ENCODE data around the gene ARPC1B.

Gene ARPC1B

GRCh38 chr7:99373091-99374066 is 1.2 kb upstream of the ARPC1B start:
- H3K23ac ChIP-seq (ENCODE audit: low read length in 2 of 2) = no peak overlapping the region
- 89% methylated on average over 40 of the region's 41 CpGs for WGBS
- peak overlapping the region; percentile 71 to 94 for H3K4ac ChIP-seq (ENCODE audit: low read depth in 1 of 2, low read length in 2 of 2)
- DNase-seq = no peak
- H2AFZ ChIP-seq (ENCODE audit: low read depth, low read length) = peak overlapping the region; percentile 78
- H2AK5ac ChIP-seq (ENCODE audit: low read length, severe bottlenecking) = peak overlapping the region; percentile 65
- peaks cover 6% of the 10 kb centered on the region for H3K79me1 ChIP-seq (replicated peaks; ENCODE audit: low read length, poor library complexity, severe bottlenecking)
- H3K18ac ChIP-seq (ENCODE audit: low read depth in 1 of 2, low read length in 2 of 2) = peak overlapping the region; percentile 77 to 94
- peak overlapping the region; percentile 82 for H3K9ac ChIP-seq (ENCODE audit: low read length)
- peak overlapping the region in 1 of 2 experiments; percentile 45 for H2BK12ac ChIP-seq (ENCODE audit: low read length in 2 of 2)
- H3K4me1 ChIP-seq (ENCODE audit: control insufficient read depth, insufficient read depth, low read depth, low read length) = peaks cover 24% of the 10 kb centered on the region
- peak overlapping the region; percentile 93 for H4K8ac ChIP-seq (ENCODE audit: low read length)
- H2BK120ac ChIP-seq (ENCODE audit: low read depth, low read length) = no peak overlapping the region
- H3K36me3 ChIP-seq (ENCODE audit: control insufficient read depth in 1 of 2, insufficient read depth in 2 of 2, low read depth in 1 of 2, low read length in 2 of 2) = peaks cover 19 to 30% of the 10 kb centered on the region in 2 experiments
- H3K14ac ChIP-seq (ENCODE audit: low read length in 2 of 2) = no peak overlapping the region
- H3K4me3 ChIP-seq (ENCODE audit: insufficient read depth in 1 of 2, low read depth in 1 of 2, low read length in 2 of 2) = peak overlapping the region; percentile 84 to 89
- no peaks in the 10 kb centered on the region for H3K9me3 ChIP-seq (ENCODE audit: control insufficient read depth, low read length)
- H4K91ac ChIP-seq (ENCODE audit: low read length) = no peak overlapping the region
- peak overlapping the region; percentile 31 for H3K27ac ChIP-seq (ENCODE audit: low read length, poor library complexity, severe bottlenecking)
- no peaks in the 10 kb centered on the region for H3K27me3 ChIP-seq (ENCODE audit: control insufficient read depth in 1 of 2, insufficient read depth in 1 of 2, low read length in 2 of 2)
- no peak overlapping the region for H2BK15ac ChIP-seq (ENCODE audit: low read depth, poor library complexity, severe bottlenecking)
- no peak overlapping the region for H2BK5ac ChIP-seq (ENCODE audit: low read depth, low read length, poor library complexity, severe bottlenecking)
- peak overlapping the region; percentile 98 for H3K4me2 ChIP-seq (ENCODE audit: low read length, poor library complexity, severe bottlenecking)

- Histone ChIP-seq H3K18ac (ENCODE audit: low read depth in 1 of 2, low read length in 2 of 2) (peak overlapping the region; percentile 91 to 98), H2BK5ac (ENCODE audit: low read depth, low read length, poor library complexity, severe bottlenecking) (no peak overlapping the region), H3K79me1 (replicated peaks; ENCODE audit: low read length, poor library complexity, severe bottlenecking) (peaks cover 8% of the 10 kb centered on the region), H2BK120ac (ENCODE audit: low read depth, low read length) (peak overlapping the region; percentile 93), H3K9me3 (ENCODE audit: control insufficient read depth, low read length) (no peaks in the 10 kb centered on the region), H3K4me3 (ENCODE audit: insufficient read depth in 1 of 2, low read depth in 1 of 2, low read length in 2 of 2) (peak overlapping the region; percentile 84 to 89), H3K4ac (ENCODE audit: low read depth in 1 of 2, low read length in 2 of 2) (peak overlapping the region; percentile 79 to 97), H3K9ac (ENCODE audit: low read length) (peak overlapping the region; percentile 74), H3K27ac (ENCODE audit: low read length, poor library complexity, severe bottlenecking) (peak overlapping the region; percentile 17), H3K14ac (ENCODE audit: low read length in 2 of 2) (peak overlapping the region; percentile 83 to 88), H3K36me3 (ENCODE audit: control insufficient read depth in 1 of 2, insufficient read depth in 2 of 2, low read depth in 1 of 2, low read length in 2 of 2) (peaks cover 17 to 30% of the 10 kb centered on the region in 2 experiments), H3K27me3 (ENCODE audit: control insufficient read depth in 1 of 2, insufficient read depth in 1 of 2, low read length in 2 of 2) (no peaks in the 10 kb centered on the region), H2AFZ (ENCODE audit: low read depth, low read length) (no peak overlapping the region), H2AK5ac (ENCODE audit: low read length, severe bottlenecking) (no peak overlapping the region), H4K91ac (ENCODE audit: low read length) (peak overlapping the region; percentile 83), H3K4me2 (ENCODE audit: low read length, poor library complexity, severe bottlenecking) (peak overlapping the region; percentile 70), H2BK12ac (ENCODE audit: low read length in 2 of 2) (no peak overlapping the region), H3K4me1 (ENCODE audit: control insufficient read depth, insufficient read depth, low read depth, low read length) (peaks cover 30% of the 10 kb centered on the region), H3K23ac (ENCODE audit: low read length in 2 of 2) (no peak overlapping the region), H4K8ac (ENCODE audit: low read length) (peak overlapping the region; percentile 48), H2BK15ac (ENCODE audit: low read depth, poor library complexity, severe bottlenecking) (peak overlapping the region; percentile 67)
- 8% methylated on average over 47 of the region's 58 CpGs for WGBS
- peak; percentile 70 for DNase-seq
Observed at GRCh38 chr7:99375070-99375807, 709 bp downstream of the ARPC1B start.

GRCh38 chr7:99379043-99379577 is 4.6 kb downstream of the ARPC1B start:
- Histone ChIP-seq H3K27ac (ENCODE audit: low read length, poor library complexity, severe bottlenecking) (peak overlapping the region; percentile 80), H3K9ac (ENCODE audit: low read length) (peak overlapping the region; percentile 84), H3K23ac (ENCODE audit: low read length in 2 of 2) (no peak overlapping the region), H2BK15ac (ENCODE audit: low read depth, poor library complexity, severe bottlenecking) (no peak overlapping the region), H3K14ac (ENCODE audit: low read length in 2 of 2) (no peak overlapping the region), H3K79me1 (replicated peaks; ENCODE audit: low read length, poor library complexity, severe bottlenecking) (peaks cover 20% of the 10 kb centered on the region), H2BK120ac (ENCODE audit: low read depth, low read length) (no peak overlapping the region), H2AK5ac (ENCODE audit: low read length, severe bottlenecking) (peak overlapping the region; percentile 90), H4K8ac (ENCODE audit: low read length) (peak overlapping the region; percentile 90), H3K18ac (ENCODE audit: low read depth in 1 of 2, low read length in 2 of 2) (peak overlapping the region; percentile 35 to 61), H2BK5ac (ENCODE audit: low read depth, low read length, poor library complexity, severe bottlenecking) (no peak overlapping the region), H3K4me3 (ENCODE audit: insufficient read depth in 1 of 2, low read depth in 1 of 2, low read length in 2 of 2) (peak overlapping the region in 1 of 2 experiments; percentile 69), H3K36me3 (ENCODE audit: control insufficient read depth in 1 of 2, insufficient read depth in 2 of 2, low read depth in 1 of 2, low read length in 2 of 2) (peaks cover 34 to 43% of the 10 kb centered on the region in 2 experiments), H2AFZ (ENCODE audit: low read depth, low read length) (no peak overlapping the region), H2BK12ac (ENCODE audit: low read length in 2 of 2) (peak overlapping the region; percentile 42 to 79), H3K4me1 (ENCODE audit: control insufficient read depth, insufficient read depth, low read depth, low read length) (peaks cover 39% of the 10 kb centered on the region), H3K4me2 (ENCODE audit: low read length, poor library complexity, severe bottlenecking) (no peak overlapping the region), H3K4ac (ENCODE audit: low read depth in 1 of 2, low read length in 2 of 2) (no peak overlapping the region), H4K91ac (ENCODE audit: low read length) (no peak overlapping the region), H3K9me3 (ENCODE audit: control insufficient read depth, low read length) (no peaks in the 10 kb centered on the region), H3K27me3 (ENCODE audit: control insufficient read depth in 1 of 2, insufficient read depth in 1 of 2, low read length in 2 of 2) (no peaks in the 10 kb centered on the region)
- DNase-seq = peak; percentile 95
- WGBS = 55% methylated on average over 7 of the region's 7 CpGs
